A673 (cell line): ENCODE measurements around the gene AGER.

Source experiments
- EZH2 ChIP-seq: fragments of 200-600 bp; sonication (generic); IDR thresholded peaks from 2 replicates; pipeline ENCODE4 v1.6.1; 2017; ENCODE audit warnings: borderline replicate concordance, low read depth, mild to moderate bottlenecking, mixed read lengths, antibody characterized with exemption, low read length; ENCODE audit not compliant: poor library complexity, severe bottlenecking
- TF ChIP-seq, protein P1 (sequence below): fragments of 300-800, 200-600 bp; sonication (generic); conservative IDR thresholded peaks from 2 replicates; pipeline ENCODE4 v1.5.1; 2017; ENCODE audit warnings: low read depth, mild to moderate bottlenecking, antibody characterized with exemption, low read length, moderate library complexity, mixed read lengths

DNA sequence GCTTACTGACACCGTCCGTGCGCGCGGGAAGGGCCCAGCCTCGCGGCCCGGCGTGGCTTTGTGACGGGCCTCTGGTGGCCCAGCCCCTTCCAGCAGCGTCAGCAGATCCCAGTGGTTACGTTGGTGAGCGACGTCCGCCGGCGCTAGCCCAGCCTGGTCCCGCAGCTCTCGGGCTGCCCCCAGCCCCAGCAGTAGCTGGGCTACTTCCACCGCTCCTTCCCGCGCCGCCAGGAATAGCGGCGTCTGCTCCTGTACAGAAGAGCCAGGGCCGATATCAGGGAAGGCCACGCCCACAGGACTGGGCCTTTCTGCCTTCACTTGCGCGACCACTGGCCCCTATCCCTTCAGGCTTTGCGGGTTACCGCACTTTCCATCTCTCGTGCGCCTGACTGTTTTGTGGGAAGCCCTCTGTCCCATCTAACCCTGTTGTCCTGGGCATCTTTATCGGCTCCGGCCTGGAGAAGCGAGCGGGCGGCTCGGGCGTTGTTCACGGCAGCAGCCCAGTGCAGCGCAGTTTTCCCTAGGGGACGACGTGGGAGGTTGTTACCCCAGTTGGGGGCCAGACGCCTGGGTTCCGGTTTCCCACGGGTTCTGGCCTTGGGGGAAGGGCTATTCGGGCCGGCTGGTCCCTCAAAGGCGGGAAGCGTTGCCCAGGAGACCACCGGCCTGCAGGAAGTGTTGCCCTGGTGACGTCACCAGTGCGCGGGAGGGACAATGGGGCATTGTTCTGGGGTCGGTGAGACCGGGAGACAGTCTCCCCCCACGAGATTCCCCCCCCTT is 12.0 kb upstream of the AGER start:
- TF ChIP-seq, protein P1, sequence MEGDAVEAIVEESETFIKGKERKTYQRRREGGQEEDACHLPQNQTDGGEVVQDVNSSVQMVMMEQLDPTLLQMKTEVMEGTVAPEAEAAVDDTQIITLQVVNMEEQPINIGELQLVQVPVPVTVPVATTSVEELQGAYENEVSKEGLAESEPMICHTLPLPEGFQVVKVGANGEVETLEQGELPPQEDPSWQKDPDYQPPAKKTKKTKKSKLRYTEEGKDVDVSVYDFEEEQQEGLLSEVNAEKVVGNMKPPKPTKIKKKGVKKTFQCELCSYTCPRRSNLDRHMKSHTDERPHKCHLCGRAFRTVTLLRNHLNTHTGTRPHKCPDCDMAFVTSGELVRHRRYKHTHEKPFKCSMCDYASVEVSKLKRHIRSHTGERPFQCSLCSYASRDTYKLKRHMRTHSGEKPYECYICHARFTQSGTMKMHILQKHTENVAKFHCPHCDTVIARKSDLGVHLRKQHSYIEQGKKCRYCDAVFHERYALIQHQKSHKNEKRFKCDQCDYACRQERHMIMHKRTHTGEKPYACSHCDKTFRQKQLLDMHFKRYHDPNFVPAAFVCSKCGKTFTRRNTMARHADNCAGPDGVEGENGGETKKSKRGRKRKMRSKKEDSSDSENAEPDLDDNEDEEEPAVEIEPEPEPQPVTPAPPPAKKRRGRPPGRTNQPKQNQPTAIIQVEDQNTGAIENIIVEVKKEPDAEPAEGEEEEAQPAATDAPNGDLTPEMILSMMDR: no peak
- TF ChIP-seq EZH2: no peak
